ENCODE results near the gene SCGB1C1.
"Not testable (repeated sequence)": the region's sequence is repeated elsewhere in the genome, so short reads cannot be mapped to it uniquely, and the experiment has no call there.

Gene SCGB1C1

DNA sequence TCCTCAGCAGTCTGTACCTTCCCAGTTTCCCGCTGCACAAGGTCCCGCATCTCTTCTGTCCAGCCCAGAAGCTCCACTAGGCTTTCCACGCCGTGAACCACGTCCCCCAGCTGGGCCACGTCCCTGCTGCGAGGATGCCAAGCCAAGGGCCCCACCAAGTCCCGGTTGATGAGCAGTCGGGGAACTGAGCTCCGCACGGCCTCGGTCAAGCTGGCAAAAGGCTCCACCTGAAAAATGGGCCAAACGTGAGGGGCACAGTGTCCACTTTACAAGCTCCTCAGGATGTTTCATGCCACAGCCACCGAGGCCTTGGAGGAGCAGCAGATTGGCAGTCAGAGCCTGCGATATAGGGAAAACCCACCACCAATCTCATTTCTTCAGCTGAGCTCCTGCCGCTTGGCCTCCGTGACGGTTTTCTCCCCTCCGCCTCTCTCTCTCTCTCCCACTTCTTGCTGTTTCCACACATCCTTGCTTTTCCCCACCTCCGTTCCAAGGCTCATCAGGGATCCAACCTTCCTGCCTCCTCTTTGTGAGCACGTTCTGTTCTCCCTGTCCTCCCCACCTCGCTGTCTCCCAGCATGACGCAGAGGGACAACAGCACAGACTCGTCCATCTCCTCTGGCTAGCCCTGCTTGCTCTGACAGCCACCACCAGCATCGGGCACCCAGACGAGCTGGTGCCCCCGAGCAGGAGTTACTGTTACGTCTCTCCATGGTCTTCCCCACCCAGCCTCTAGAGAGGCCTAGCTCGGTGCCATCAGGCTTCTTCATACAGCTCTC is 26.1 kb downstream of the SCGB1C1 start:
- no peak for DNase-seq (ENCODE audit: low read depth)

DNA sequence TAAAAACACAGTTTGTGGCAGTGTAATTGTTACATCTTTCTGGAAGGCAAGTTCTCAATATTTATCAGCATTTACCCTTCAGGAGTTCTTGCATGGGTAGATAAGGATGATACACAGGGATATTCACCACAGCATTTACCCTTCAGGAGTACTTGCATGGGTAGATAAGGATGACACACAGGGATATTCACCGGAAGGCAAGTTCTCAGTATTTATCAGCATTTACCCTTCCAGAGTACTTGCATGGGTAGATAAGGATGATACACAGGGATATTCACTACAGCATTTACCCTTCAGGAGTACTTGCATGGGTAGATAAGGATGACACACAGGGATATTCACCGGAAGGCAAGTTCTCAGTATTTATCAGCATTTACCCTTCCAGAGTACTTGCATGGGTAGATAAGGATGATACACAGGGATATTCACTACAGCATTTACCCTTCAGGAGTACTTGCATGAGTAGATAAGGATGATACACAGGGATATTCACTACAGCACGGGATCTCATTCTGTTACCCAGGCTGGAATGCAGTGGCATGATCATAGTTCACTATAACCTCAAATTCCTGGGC is 27.9 kb downstream of the SCGB1C1 start:
- DNase-seq (ENCODE audit: low read depth) = peak; percentile 81

DNA sequence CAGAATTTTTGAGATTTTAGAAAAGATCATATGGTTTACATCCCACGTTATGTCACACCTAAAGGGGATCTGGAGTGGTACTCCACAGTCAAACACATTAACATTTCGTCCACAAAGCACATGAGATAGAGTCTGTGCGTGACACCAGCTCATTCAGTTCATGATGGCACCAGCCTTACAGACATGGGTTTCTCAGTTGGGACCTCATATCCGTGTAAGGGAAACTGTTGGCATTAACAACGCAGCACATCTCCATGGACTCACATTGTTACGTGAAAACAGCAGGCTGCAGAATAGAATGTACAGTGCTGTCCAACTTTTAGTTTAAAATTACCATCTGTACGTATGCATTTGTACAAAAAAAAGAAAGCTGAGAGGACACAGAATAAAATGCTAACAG is 28.7 kb downstream of the SCGB1C1 start:
- DNase-seq (ENCODE audit: low read depth) = no peak

DNA sequence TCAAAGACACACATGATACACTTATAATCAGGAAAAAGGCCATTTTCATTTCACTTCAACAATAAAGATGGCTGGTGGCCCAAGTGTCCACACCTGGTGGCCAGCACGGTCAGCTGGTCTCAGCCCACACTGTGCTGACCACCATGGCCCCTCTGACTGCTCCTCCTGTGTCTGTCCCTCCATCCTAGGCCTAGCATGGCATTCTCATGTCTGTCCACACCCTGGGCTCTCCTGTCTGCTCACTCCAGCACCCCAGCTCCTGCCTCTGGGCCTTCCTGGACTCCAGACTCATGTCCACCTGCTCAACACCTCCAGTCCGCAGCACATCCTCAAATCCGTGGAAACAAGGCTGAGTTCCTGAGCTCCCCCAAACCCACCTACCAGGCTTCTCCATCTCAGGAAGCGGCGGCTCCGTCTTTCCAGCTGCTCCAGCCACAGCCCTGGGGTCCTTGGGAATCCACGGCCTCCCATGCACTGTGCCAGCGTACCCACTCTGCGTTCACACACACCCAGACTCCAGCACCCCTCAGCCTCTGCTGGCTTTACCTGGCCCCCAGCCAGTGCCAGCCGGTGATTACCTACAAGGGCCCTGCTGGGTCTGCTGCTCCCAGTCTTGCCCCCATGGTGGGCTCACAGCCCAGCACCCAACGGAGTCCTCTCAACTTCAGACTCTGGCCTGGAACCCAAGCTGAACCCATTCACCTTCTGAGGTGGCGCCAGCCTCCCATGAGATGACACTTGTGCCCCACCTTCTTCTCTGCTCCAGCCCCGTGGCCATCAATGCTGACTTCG is 29.3 kb downstream of the SCGB1C1 start:
- no peak for DNase-seq (ENCODE audit: low read depth)

DNA sequence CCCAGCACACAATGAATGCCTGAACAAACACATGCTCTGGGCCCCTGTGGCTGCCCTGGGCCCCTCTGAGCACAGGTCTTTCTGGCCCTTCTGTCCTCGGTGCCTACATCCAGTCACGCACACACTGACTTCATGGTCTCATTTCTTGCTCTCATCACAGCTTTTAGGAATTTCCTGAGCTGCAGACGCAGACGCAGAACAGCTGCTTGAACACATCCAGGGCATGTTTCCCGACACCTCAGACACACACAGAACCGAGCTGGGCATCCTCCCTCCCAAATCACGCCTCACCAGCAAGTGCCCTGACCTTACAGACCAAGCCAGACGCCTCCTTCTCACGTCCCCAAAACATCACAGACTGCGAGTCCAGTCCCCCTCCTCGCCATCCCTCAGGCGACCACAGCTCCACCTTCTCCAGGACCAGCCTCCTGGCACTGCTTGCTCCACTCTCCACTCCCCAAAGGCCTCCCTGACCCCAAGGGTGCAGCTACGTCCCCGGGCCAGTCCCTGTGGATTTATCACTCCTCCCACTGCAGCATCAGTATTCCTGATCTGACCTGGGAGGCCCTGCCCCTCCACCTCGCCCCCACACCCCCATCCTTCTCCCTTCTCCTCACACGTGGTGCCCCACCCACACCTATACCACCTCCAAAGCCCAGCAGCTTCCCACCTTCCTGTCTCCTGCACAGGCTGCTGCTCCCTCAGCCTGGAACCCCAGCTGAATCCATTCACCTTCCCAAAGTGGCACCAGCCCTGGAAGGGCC is 30.3 kb downstream of the SCGB1C1 start:
- no peak for DNase-seq (ENCODE audit: low read depth)

DNA sequence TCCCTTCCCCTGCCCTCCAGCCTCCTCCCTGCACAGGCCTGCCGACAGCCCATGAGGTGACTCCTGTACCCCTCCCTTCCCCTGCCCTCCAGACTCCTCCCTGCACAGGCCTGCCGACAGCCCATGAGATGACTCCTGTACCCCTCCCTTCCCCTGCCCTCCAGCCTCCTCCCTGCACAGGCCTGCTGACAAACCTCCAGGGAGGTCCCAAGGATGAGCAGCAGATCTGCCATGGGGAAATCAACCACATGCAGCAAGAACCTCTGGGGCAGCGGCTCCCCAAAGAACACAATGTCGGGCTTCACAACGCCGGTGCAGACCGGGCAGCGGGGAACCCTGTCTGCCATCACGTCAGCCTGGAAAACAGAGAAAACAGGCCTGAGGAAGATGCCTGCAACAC is 31.0 kb downstream of the SCGB1C1 start:
- no peak for DNase-seq (ENCODE audit: low read depth)

DNA sequence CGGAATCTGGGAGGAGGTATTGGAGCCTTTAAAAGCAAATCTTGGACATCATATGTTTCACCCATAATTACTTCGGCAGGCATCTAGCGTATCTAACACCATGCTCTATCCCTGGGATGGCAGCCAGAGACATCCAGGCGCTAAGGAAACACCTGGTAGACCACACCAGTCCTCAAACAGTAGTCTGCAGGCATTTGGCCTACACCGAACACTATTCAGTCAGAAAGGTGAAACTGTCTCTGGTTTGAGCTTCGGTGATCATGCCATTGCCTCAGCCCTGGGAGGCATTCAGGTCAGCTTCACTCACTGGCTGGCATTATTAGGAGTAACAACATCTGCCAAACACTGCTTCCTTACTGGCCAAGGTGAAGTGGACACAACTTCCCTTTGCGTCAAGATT is 31.5 kb downstream of the SCGB1C1 start:
- DNase-seq (ENCODE audit: low read depth) = no peak

DNA sequence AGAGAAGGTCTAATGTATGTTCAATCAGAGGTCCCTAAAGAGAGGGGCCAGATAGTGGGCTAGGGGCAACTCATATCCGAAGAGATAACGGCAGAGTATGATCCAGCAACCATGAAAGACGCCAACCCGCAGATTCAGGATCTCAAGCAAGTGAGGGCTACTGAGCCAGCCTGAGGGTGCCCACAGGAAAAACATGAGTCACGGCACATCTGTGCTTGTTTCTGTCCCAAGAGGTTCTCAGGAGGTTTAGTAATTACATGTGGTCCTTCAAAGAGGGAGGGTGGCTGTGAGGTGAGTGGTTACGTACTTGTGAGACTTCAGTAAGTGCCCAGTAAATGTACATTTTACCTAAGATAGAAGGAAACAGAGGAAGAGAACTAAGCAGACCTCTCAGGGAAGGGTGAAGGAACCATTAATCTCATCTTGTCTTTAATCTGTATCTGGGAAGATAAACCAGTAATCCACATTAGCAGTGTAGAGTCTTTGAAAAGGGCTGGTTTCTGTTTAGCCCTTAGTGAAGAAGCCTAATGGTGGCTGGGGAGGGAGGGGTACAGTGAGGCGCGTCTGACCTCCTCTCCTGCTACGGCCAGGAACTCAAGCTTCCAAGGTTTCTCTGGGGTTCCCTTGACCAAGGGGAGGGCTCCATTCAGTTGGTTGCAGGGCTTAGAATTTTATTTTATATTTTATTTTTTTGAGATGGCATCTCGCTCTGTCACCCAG is 33.0 kb downstream of the SCGB1C1 start:
- DNase-seq (ENCODE audit: low read depth) = peak; percentile 64

DNA sequence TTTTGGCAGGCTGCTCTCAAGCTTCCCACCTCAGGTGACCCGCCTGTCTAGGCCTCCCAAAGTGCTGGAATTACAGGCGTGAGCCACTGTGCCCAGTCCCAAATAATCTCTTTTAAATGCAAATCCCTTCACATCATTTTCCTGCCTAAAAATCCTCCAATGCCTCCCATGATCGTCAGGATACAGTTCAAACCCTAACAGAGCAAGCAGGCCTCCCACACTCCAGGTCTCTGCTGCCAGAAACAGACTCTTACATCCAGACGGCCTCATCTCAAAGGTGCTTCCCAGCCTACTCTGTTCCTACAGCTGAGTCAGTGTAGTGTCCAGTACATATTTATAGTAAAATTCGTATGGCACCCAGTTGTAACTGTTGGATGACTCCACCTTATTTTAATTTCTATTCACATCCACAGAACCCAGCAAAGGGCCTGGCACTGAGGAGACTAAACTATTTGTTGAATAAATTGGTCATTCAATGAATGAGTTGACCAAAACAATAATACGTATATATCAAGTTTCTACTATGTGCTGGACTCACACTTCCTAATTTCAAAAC is 35.0 kb downstream of the SCGB1C1 start:
- DNase-seq (ENCODE audit: low read depth) = no peak

DNA sequence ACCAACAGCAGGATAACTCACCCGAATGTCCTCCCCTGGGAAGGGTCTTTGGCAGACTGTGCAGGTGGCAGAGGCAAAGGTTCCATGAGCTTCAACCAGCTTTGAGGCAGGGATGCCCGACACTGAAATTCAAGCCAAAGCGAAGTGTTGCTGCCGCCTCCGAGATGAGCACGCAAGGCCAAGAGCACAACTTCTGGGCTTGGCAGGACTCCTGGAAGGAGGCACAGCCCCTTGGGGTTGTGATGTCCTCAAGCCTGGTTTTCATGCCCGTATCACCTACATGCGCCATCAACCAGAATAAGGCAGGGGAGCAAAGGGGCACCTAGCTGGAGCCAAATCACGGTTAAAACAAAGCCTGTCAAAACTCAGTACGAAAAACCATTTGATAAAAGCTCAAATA is 37.6 kb downstream of the SCGB1C1 start:
- no peak for DNase-seq (ENCODE audit: low read depth)

DNA sequence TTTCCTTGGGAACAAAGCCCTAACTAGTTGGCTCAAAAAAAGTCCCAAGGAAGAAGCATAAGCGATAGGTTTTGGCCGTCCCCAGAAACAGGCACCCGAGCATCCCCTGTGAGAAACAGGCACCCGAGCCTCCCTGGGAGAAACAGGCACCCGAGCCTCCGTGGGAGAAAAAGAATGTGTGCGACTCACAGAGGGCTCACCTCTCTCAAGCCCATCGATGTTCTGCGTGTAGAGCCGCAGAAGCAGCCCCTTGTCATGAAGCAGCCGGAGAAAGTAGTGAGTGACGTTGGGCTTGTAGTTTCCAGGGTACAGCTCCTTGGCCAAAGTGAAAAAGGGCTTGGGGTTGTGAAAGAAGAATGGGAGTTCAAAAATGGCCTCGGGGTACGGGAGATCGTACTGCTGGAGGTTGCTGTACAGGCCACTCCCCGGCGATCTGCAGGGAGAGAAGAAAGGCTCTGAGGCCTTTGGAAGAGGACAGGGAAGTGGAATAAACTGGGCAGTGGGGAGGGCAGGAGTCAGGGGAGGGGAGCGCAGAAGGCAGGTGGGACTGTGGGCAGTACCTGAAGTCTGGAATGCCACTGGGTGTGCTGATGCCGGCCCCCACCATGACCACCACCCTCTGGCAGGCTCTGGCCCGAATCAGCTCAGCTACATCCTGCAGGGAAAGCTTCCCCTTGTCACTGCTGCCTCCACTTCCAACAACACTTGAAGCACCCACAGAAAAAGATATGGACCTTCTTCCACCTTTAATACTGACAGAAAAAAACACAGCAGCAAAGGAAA is 40.1 kb downstream of the SCGB1C1 start:
- no peak for DNase-seq (ENCODE audit: low read depth)

DNA sequence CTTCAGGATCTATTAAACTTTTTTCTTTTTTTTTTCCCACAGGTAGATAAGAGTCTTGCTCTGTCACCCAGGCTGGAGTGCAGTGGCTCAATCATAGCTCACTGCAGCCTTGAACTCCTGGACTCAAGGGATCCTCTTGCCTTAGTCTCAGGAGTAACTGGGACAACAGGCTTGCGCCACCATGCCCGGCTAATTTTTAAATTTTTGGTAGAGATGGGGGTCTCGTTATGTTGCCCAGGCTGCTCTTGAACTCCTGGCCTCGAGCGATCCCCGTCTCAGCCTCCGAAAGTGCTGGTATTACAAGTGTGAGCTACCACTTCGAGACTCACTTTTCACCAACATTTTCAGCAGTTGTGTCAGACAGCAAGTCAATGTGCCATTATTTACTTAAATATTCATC is 42.3 kb downstream of the SCGB1C1 start:
- no peak for DNase-seq (ENCODE audit: low read depth)

DNA sequence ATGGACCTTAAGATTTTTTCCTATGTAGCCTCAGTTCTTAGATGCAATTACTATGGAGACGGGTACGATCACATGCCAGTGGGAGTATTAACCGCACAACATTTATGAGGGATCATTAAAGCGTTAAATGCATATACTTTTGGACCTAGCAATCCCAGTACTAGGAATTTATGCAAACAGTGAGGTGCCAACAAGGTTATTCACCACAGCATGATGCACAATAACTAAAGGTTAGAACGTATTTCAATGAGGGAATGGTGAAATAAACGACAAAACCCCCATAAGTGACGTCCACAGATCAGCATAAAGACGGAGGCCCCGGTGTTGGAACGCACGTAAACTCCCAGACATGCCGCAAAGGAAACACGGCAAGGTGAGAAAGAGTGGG is 42.7 kb downstream of the SCGB1C1 start:
- DNase-seq (ENCODE audit: low read depth) = peak; percentile 37

DNA sequence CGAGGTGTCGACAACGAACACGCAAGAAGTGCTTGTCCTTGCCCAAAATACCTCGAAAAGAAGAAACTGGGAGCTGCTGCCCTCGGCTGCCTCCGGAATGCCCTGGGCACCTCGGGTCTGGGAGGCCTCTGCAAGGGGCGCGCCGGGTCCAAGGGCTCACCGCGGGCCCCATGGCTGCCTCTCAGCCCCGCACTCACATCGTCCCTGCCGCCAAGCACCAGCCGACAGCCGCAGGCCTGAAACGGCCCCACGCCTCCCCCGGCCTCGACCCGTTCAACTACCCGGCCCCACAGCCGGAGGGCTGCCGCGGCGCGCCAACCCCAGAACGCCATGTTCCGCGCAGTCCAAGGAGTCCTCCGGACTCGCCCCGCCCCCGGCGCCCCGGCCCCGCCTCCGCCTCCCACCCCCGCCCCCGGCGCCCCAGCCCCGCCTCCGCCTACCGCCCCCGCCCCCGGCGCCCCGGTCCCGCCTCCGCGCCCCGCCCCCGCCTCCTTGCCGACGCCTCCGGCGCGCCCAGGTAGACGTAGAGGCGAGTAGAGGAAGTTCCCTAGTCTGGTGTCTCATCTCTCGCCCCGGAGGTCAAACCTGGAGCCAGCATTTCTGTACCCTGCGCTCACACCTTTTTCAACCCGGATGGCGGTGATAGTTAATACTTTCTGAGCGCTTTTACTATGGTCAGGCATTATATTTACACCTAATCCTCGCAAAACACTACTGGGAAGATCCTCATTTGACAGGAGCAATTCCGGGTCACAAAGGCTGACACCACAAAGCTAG is 43.3 kb downstream of the SCGB1C1 start, which contains the start of gene SIRT3:
TSS of gene SIRT3 (minus strand) at position 346 of the 777 bp plus-strand sequence. CDS start at position 332, 14 bp downstream.
- peak; percentile 76 for DNase-seq (ENCODE audit: low read depth)

DNA sequence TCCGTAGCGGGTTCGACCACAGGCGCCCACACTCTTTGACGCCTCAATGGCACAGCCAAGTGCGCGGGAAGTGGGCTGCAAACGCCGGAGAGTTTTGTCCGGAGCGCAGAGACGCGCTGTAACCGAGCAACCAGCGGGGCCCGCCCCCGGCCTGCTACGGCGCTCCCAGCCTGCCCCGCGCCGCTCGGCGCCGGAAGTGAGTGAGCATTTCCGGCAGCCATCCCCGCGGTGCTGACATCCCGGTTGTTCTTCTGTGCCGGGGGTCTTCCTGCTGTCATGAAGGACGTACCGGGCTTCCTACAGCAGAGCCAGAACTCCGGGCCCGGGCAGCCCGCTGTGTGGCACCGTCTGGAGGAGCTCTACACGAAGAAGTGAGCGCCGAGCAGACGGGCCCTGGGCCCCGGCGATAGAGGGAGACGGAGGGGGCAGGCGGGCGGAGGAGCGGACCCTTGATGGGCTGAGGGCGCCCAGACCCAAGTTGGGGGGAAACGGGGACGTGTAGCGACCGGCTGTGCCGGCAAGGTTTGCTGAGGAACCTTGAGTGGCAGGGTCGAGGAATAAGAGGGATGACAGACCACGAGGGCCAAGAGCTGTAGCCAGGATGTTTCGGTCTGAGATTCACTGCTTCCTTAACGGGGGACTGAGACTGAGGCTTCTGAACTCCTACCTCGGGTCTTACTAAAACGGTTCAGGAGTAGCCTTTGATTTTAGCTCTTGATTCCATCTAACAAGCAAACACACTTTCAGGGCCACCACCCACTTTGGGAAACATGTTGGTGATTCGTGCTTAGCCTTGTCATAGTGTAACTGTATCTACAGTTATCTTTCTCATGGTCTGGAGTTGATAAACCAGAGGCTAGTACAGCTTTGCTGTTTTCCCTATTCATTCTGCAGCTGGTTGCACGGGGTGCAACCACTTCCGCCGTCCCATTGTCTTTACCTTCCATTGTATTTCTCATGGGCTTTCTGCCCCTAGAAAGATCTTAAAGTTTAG is 44.2 kb downstream of the SCGB1C1 start, which contains the start of gene PSMD13:
TSS of gene PSMD13 (plus strand) at position 203 of the 994 bp plus-strand sequence. CDS start at position 277, 74 bp downstream.
- DNase-seq (ENCODE audit: low read depth) = peak; percentile 70

DNA sequence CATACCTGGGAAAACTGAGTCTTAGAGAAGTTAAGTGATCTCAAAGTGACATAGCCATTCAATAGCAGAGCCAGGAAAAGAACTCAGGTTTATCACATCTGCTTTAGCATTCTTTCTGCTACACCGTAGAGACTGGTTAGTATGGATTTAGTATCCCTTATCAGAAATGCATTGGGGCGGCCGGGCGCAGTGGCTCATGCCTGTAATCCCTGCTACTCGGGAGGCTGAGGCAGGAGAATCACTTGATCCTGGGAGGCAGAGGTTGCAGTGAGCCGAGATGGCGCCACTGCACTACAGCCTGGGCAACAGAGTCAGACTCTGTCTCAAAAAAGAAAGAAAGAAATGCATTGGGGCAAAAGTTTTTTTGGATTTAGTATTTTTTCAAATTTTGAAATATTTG is 45.5 kb downstream of the SCGB1C1 start:
- DNase-seq (ENCODE audit: low read depth) = not testable (repeated sequence)

DNA sequence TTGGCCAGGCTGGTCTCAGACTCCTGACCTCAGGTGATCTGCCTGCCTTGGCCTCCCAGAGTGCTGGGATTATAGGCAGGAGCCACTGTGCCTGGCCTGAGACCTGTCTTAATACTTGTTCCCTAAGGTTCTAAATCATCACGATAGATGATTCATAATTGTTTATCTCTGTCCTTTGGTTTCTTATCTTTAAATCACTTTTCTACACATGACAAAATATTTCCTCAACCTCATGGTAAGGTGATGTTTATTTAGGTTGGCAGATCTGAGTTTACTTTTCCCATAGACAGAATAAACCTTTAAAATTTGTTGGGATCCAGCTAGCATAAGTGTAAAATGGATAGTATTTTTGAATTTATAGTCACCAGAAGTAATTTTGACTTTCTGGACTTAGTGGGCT is 47.4 kb downstream of the SCGB1C1 start:
- no peak for DNase-seq (ENCODE audit: low read depth)

DNA sequence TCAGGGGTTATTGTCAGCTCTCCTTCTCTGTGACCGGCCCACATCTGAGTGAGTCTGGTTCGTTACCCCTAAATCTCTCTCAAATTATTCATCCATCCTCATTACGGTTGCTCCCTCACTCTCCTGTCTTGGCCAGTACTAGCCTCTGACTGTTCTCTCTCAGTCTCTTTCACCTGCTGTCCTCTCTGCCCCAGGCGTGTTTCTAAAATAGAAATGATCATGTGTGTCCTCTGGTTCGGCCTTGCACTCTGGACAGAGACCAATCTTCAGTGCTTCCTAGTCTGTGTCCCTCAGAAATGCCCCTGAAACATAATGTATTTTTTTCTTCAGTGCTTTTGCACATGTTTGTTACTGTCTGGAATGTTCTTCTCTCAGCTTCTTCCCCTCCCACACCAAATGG is 48.8 kb downstream of the SCGB1C1 start:
- no peak for DNase-seq (ENCODE audit: low read depth)

All from amniotic epithelial cell (primary cell).